Caco-2 (cell line): ENCODE results near the gene KIF5B. TPM values are rescaled to one million over a fixed set of nuclear protein-coding genes. Genes with fewer than 3 reads are reported as not detected.
A peak's percentile ranks its signal among the peaks of the same experiment; 100 is the strongest.

Source experiments
- Bru-seq: library from RNA; stranded (reverse); fragments of 400-500 nt; gene quantifications from one replicate; lab custom pipeline; 2021; lab: Mats Ljungman, UMichigan
- BruChase-seq, 2 experiments: library from RNA; stranded (reverse); fragments of 400-500 nt; gene quantifications; one replicate each; lab custom pipeline; 2021; lab: Mats Ljungman, UMichigan
- BruUV-seq: library from RNA; stranded (reverse); fragments of 400-500 nt; replicated peaks from 2 replicates; lab custom pipeline; 2021; lab: Mats Ljungman, UMichigan
- CTCF ChIA-PET: fragments of 300-600 bp; sonication (Branson Sonifier 250); formaldehyde crosslinking; loops from one replicate; lab custom pipeline; 2022; ENCODE audit warnings: antibody characterized with exemption; lab: Charles Lee
- POLR2A ChIA-PET: fragments of 300-600 bp; sonication (Branson Sonifier 250); formaldehyde crosslinking; loops from one replicate; lab custom pipeline; 2022; ENCODE audit warnings: antibody characterized with exemption; lab: Charles Lee
- DNase-seq, 2 experiments: peaks; one replicate each; pipeline versions ENCODE4 v3.0.0 to v3.0.0-alpha.2; 2020 to 2022
- H3K27me3 ChIP-seq: replicated peaks from 2 replicates; pipeline ENCODE4 v1.6.0; 2011; ENCODE audit warnings: low read length; ENCODE audit not compliant: control insufficient read depth, insufficient read depth
- H3K36me3 ChIP-seq: 2 replicates; pipeline ENCODE4 v1.5.1; 2011; ENCODE audit warnings: low read length; ENCODE audit not compliant: control insufficient read depth, insufficient read depth
- H3K4me1 ChIP-seq: fragments of 250-450 bp; sonication (Bioruptor Pico); 2 replicates; pipeline ENCODE4 v1.5.1; 2020; ENCODE audit warnings: mild to moderate bottlenecking
- H3K4me3 ChIP-seq: 2 replicates; pipeline ENCODE4 v1.5.1; 2011; ENCODE audit warnings: low read depth, mild to moderate bottlenecking, control low read depth, low read length
- H3K9me3 ChIP-seq: fragments of 250-450 bp; sonication (Bioruptor Pico); 2 replicates; pipeline ENCODE4 v1.5.1; 2020; ENCODE audit warnings: mild to moderate bottlenecking, moderate library complexity
- H3K27ac Mint-ChIP-seq: one replicate; pipeline ENCODE4 v1.8.0; 2022; ENCODE audit warnings: mixed read lengths; ENCODE audit not compliant: unreplicated experiment
- H3K27me3 Mint-ChIP-seq: one replicate; pipeline ENCODE4 v1.8.0; 2022; ENCODE audit warnings: mixed read lengths; ENCODE audit not compliant: insufficient read depth, unreplicated experiment
- H3K36me3 Mint-ChIP-seq: one replicate; pipeline ENCODE4 v1.8.0; 2022; ENCODE audit warnings: mild to moderate bottlenecking, mixed read lengths; ENCODE audit not compliant: insufficient read depth, unreplicated experiment
- H3K4me1 Mint-ChIP-seq: one replicate; pipeline ENCODE4 v1.8.0; 2022; ENCODE audit warnings: low read depth, mixed read lengths; ENCODE audit not compliant: unreplicated experiment
- H3K4me3 Mint-ChIP-seq: one replicate; pipeline ENCODE4 v1.8.0; 2022; ENCODE audit warnings: mild to moderate bottlenecking, moderate library complexity, mixed read lengths; ENCODE audit not compliant: unreplicated experiment
- H3K9me3 Mint-ChIP-seq: one replicate; pipeline ENCODE4 v1.8.0; 2022; ENCODE audit warnings: mixed read lengths; ENCODE audit not compliant: unreplicated experiment
- CTCF ChIP-seq, 2 experiments: fragments of 200-600 bp in 1 of 2; IDR thresholded peaks; 1 replicate in 1 of 2; 2 replicates in 1 of 2; pipeline versions ENCODE4 v1.5.1 to v1.8.0; 2011 to 2022; ENCODE audit warnings: antibody characterized with exemption in 1 of 2, control low read depth in 1 of 2, inconsistent platforms in 1 of 2, low read depth in 1 of 2, low read length in 1 of 2, mild to moderate bottlenecking in 1 of 2, moderate library complexity in 1 of 2; ENCODE audit not compliant: insufficient read depth in 1 of 2, severe bottlenecking in 1 of 2, unreplicated experiment in 1 of 2
- intact Hi-C: fragments of 100-400 bp; cut with micrococcal nuclease; formaldehyde crosslinking; loops from one replicate; pipeline ENCODE4 v1.10.0; 2022; ENCODE audit not compliant: unreplicated experiment
- long read RNA-seq: library from polyadenylated mRNA; stranded (forward); transcript quantifications from one replicate; pipeline ENCODE4 v2.0.0, GENCODE V29; 2022
- total RNA-seq: library from RNA; stranded (reverse); gene quantifications from 2 replicates; pipeline ENCODE4 v1.2.3, GENCODE V29; 2022

Gene KIF5B
- total RNA-seq (172 and 183 TPM in 2 replicates), Bru-seq, nascent RNA (percentile 99 among the genes with signal in this experiment), BruChase-seq, experiment 1, labeled RNA remaining after a 2-hour chase (percentile 99 among the genes with signal in this experiment), BruChase-seq, experiment 2, labeled RNA remaining after a 6-hour chase (percentile 99 among the genes with signal in this experiment)
- long read RNA-seq, full-length matches to known transcripts, result 151 of 325 reads
- long read RNA-seq, partial matches to known transcripts, result 133 of 325 reads
- long read RNA-seq, other reads (novel, unspliced or antisense), result 41 of 325 reads

DNA sequence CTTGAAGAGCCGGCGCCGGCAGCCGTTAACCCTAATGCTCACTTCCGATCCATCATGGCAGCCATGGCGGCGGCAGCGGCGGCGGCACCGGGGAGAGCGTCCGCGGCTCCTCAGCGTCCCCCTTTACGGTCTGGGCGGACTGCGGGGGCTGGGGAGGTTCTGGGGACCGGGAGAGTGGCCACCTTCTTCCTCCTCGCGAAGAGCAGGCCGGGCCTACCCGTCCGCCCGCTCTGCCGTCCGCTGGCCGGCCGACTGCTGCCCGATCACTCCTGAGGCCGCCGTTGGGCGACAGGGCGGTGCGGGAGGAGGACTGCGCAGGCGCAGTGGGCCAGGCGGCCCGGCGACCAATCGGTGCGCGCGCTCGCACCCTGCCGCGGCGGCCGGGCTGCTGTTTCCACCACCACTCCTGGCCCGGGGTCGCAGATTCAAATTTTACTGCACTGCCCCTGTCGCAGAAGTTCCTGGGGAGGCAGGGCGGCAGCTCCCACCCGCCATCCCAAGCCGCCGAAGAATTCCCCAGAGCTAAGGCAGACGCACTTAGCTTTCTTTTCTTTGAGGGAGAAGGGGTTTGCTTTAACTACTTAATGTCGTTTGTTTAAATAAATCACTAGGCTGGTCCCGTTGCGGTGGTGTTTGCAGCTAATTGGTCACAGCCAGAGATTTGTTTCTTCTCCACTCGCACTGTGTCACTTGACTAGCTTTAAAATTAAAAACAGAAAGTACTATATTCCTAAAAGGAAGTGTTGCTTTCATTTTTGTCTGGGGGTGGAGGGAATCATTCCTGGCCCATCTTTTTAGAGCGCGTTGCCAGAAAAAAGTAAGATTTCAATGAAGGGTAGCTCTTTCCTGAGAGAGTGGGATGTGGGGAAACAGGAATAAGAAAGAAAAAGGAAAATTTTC lies at the start of gene KIF5B:
TSS of gene KIF5B (minus strand) at position 290 of the 900 bp plus-strand sequence. CDS start 452 bp downstream, outside the sequence.
- Mint-ChIP-seq H3K9me3 (no peaks in the 10 kb centered on the region), H3K27ac (peak within 1 kb of the TSS; percentile 90), H3K4me3 (peak within 1 kb of the TSS; percentile 98), H3K36me3 (peaks cover 39% of the 10 kb centered on the region), H3K27me3 (no peaks in the 10 kb centered on the region), H3K4me1 (peaks cover 33% of the 10 kb centered on the region)
- TF ChIP-seq CTCF (IDR thresholded peaks at IDR 0.05; ENCODE audit: insufficient read depth in 1 of 2, low read depth in 1 of 2, low read length in 1 of 2, severe bottlenecking in 1 of 2, unreplicated experiment in 1 of 2), result no peak
- no TSS peak for BruUV-seq
- intact Hi-C loops, result loop anchor here (1.0 to 5.0 kb wide), 2 partner anchors 49 to 291 kb away; partner anchors contain the start of gene EPC1
- ChIA-PET CTCF (interaction anchor here (1.0 kb wide), 1 partner anchor 115 kb away, joined by 3 read pairs; no protein-coding TSS in a partner anchor), POLR2A (no interaction called here)
- Histone ChIP-seq H3K27me3 (no peaks in the 10 kb centered on the region), H3K4me1 (peaks cover 58% of the 10 kb centered on the region), H3K36me3 (no peaks in the 10 kb centered on the region), H3K4me3 (peak within 1 kb of the TSS; percentile 97), H3K9me3 (no peaks in the 10 kb centered on the region)
- peak; percentile 91 to 97 for DNase-seq

DNA sequence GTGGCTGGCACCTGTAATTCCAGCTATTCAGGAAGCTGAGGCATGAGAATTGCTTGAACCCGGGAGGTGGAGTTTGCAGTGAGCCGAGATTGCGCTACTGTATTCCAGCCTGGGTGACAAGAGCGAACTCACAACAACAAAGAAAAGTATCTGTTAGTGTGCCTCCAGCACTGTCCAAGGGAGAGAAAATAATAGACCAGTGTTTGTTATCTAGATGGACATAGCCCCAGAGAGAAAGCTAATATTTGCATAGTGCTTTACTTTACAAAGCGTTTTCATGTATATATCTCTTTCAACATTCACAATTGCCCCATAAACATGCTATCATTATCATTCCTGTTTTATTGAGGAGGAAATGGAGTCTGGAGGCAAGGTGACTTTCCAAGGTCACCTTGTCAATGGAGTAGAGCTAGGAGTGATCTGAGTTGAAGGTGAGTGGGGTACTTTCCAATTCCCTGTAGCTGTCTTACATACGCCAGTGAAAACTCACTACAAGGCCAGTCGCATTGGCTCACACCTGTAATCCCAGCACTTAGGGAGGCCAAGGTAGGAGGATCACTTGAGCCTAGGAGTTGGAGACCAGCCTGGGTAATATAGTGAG lies 49.7 kb upstream of the KIF5B start:
- Mint-ChIP-seq H3K27me3 (no peaks in the 10 kb centered on the region), H3K27ac (peak overlapping the region; percentile 71), H3K36me3 (peaks cover 10% of the 10 kb centered on the region), H3K9me3 (peaks cover 12% of the 10 kb centered on the region), H3K4me3 (no peak overlapping the region), H3K4me1 (peaks cover 18% of the 10 kb centered on the region)
- ChIA-PET POLR2A (interaction anchor here (0.6 to 1.0 kb wide), 4 partner anchors 12 to 170 kb away, joined by 3 to 5 read pairs (median 3); no protein-coding TSS in a partner anchor), CTCF (interaction anchor here (0.7 kb wide), 1 partner anchor 105 kb away, joined by 4 read pairs; no protein-coding TSS in a partner anchor)
- BruUV-seq, result no TSS peak
- Histone ChIP-seq H3K4me1 (peaks cover 27% of the 10 kb centered on the region), H3K4me3 (no peak overlapping the region), H3K36me3 (no peaks in the 10 kb centered on the region), H3K9me3 (peaks cover 18% of the 10 kb centered on the region), H3K27me3 (no peaks in the 10 kb centered on the region)
- intact Hi-C loops, result loop anchor here (1.0 kb wide), 5 partner anchors 11 to 65 kb away; partner anchors contain the start of gene KIF5B
- TF ChIP-seq CTCF (IDR thresholded peaks at IDR 0.05; ENCODE audit: insufficient read depth in 1 of 2, low read depth in 1 of 2, low read length in 1 of 2, severe bottlenecking in 1 of 2, unreplicated experiment in 1 of 2), result no peak
- peak; percentile 67 to 78 for DNase-seq
